Adrenal gland (tissue), 5 donors: ENCODE measurements around the gene NUP160.

Experiments used
- POLR2A ChIP-seq, 2 donors: fragments of 450-650 bp; IDR thresholded peaks; one replicate each; pipeline ENCODE4 v1.6.1; 2017; ENCODE audit warnings: antibody characterized with exemption in 2 of 2, mild to moderate bottlenecking in 2 of 2, moderate library complexity in 1 of 2
- TF ChIP-seq, protein P1 (sequence below), 6 experiments: fragments of 450-650 bp in 4 of 6; fragments of 200-600 bp in 2 of 6; sonication (generic) in 1 of 6; IDR thresholded peaks; 1 replicate in 5 of 6; 2 replicates in 1 of 6; pipeline versions ENCODE4 v1.5.1 to v1.8.0; 2016 to 2021; ENCODE audit warnings: antibody characterized with exemption in 6 of 6, mild to moderate bottlenecking in 2 of 6, moderate library complexity in 1 of 6
- donor health status: DM: no; HTN: no; CAD: no.

DNA sequence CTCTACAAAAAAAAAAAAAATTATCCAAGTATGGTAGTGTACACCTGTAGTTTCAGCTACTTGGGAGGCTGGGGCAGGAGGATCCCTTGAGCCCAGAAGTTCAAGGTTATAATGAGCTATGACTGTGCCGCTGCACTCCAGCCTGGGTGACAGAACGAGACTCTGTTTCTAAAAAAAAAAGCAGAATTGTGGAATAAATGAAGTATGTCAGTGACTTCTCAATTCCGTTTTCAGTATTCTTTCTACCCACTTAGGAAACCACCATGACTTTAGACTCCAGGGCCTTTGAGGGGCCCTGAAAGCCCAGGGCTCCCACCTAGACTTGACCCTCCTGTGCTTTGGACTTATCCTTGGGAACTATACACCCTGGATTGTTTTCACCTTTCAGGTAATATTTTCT, 6.5 kb upstream of the NUP160 start:
- TF ChIP-seq, protein P1, sequence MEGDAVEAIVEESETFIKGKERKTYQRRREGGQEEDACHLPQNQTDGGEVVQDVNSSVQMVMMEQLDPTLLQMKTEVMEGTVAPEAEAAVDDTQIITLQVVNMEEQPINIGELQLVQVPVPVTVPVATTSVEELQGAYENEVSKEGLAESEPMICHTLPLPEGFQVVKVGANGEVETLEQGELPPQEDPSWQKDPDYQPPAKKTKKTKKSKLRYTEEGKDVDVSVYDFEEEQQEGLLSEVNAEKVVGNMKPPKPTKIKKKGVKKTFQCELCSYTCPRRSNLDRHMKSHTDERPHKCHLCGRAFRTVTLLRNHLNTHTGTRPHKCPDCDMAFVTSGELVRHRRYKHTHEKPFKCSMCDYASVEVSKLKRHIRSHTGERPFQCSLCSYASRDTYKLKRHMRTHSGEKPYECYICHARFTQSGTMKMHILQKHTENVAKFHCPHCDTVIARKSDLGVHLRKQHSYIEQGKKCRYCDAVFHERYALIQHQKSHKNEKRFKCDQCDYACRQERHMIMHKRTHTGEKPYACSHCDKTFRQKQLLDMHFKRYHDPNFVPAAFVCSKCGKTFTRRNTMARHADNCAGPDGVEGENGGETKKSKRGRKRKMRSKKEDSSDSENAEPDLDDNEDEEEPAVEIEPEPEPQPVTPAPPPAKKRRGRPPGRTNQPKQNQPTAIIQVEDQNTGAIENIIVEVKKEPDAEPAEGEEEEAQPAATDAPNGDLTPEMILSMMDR (IDR thresholded peaks at IDR 0.05) = no peak
- no peak for TF ChIP-seq POLR2A (IDR thresholded peaks at IDR 0.05)
